Hematopoietic multipotent progenitor cell treated with erythropoietin and hydrocortisone succinate and interleukin-3 and kit ligand, for 15 days (in vitro differentiated cells): Measurements from ENCODE around the gene ARF1.

ENCODE experiments used
- DNase-seq: peaks from one replicate; pipeline ENCODE4 v3.0.0-alpha.2; 2015; ENCODE audit warnings: low spot score

ARF1 gene

GRCh38 chr1:228088586-228089498 lies 6.3 kb downstream of the ARF1 start:
- DNase-seq, result peak; percentile 45

GRCh38 chr1:228089519-228090380 lies 7.2 kb downstream of the ARF1 start:
- DNase-seq, result no peak

- DNase-seq, result no peak
Observed at GRCh38 chr1:228090613-228091081, 8.1 kb downstream of the ARF1 start.

GRCh38 chr1:228091084-228091483 lies 8.6 kb downstream of the ARF1 start:
- DNase-seq, result no peak

GRCh38 chr1:228092342-228093049 lies 10.0 kb downstream of the ARF1 start:
- DNase-seq, result no peak

GRCh38 chr1:228093050-228093906 lies 10.8 kb downstream of the ARF1 start:
- no peak for DNase-seq

- DNase-seq, result no peak
Observed at GRCh38 chr1:228094432-228095016, 12.0 kb downstream of the ARF1 start.

GRCh38 chr1:228095161-228095560 lies 12.7 kb downstream of the ARF1 start:
- DNase-seq, result no peak

GRCh38 chr1:228095938-228096337 lies 13.4 kb downstream of the ARF1 start:
- no peak for DNase-seq

- DNase-seq, result no peak
Observed at GRCh38 chr1:228096416-228097332, 14.2 kb downstream of the ARF1 start.

GRCh38 chr1:228097333-228098081 lies 15.0 kb downstream of the ARF1 start:
- no peak for DNase-seq

GRCh38 chr1:228098323-228098931 lies 15.9 kb downstream of the ARF1 start:
- DNase-seq, result no peak

GRCh38 chr1:228099331-228099732 lies 16.8 kb downstream of the ARF1 start:
- no peak for DNase-seq

GRCh38 chr1:228100822-228101613 lies 18.5 kb downstream of the ARF1 start:
- no peak for DNase-seq

GRCh38 chr1:228101614-228101993 lies 19.1 kb downstream of the ARF1 start:
- no peak for DNase-seq

- DNase-seq, result peak; percentile 56
Observed at GRCh38 chr1:228101994-228102790, 19.7 kb downstream of the ARF1 start.
